Right hindlimb (tissue), 1 donor: ENCODE data around the gene AGBL2.
"Not testable (repeated sequence)": the region's sequence is repeated elsewhere in the genome, so short reads cannot be mapped to it uniquely, and the experiment has no call there.

Experiments used
- DNase-seq: peaks from one replicate; pipeline ENCODE4 v3.0.0-alpha.2; 2018

AGBL2 gene

GRCh38 chr11:47715082-47715669 is at the start of gene AGBL2:
TSS of gene AGBL2 (minus strand) at chr11:47715369. CDS start at chr11:47714650, 719 bp downstream.
- peak; percentile 85 for DNase-seq

- DNase-seq: not testable (repeated sequence)
Observed at GRCh38 chr11:47759291-47759690, 44.1 kb upstream of the AGBL2 start.

- DNase-seq: no peak
Observed at GRCh38 chr11:47756208-47756607, 41.0 kb upstream of the AGBL2 start.

GRCh38 chr11:47750725-47751124 is 35.6 kb upstream of the AGBL2 start:
- DNase-seq: no peak

- not testable (repeated sequence) for DNase-seq
Observed at GRCh38 chr11:47742494-47742893, 27.3 kb upstream of the AGBL2 start.

GRCh38 chr11:47737817-47738216 is 22.6 kb upstream of the AGBL2 start:
- DNase-seq: not testable (repeated sequence)

GRCh38 chr11:47732271-47732670 is 17.1 kb upstream of the AGBL2 start:
- no peak for DNase-seq

- no peak for DNase-seq
Observed at GRCh38 chr11:47731475-47731874, 16.3 kb upstream of the AGBL2 start.

- DNase-seq: no peak
Observed at GRCh38 chr11:47726878-47727514, 11.8 kb upstream of the AGBL2 start.

- DNase-seq: no peak
Observed at GRCh38 chr11:47726118-47726442, 10.9 kb upstream of the AGBL2 start.

- no peak for DNase-seq
Observed at GRCh38 chr11:47725442-47726117, 10.4 kb upstream of the AGBL2 start.

- DNase-seq: no peak
Observed at GRCh38 chr11:47724041-47724729, 9.0 kb upstream of the AGBL2 start.

- DNase-seq: no peak
Observed at GRCh38 chr11:47723041-47723440, 7.9 kb upstream of the AGBL2 start.

GRCh38 chr11:47720651-47721050 is 5.5 kb upstream of the AGBL2 start:
- no peak for DNase-seq

- DNase-seq: no peak
Observed at GRCh38 chr11:47716692-47717091, 1.5 kb upstream of the AGBL2 start.

GRCh38 chr11:47714554-47715081 is 551 bp downstream of the AGBL2 start:
- DNase-seq: peak; percentile 27

- DNase-seq: no peak
Observed at GRCh38 chr11:47711816-47712215, 3.4 kb downstream of the AGBL2 start.

GRCh38 chr11:47711225-47711624 is 3.9 kb downstream of the AGBL2 start:
- DNase-seq: no peak

- not testable (repeated sequence) for DNase-seq
Observed at GRCh38 chr11:47707275-47707786, 7.8 kb downstream of the AGBL2 start.

GRCh38 chr11:47705721-47706120 is 9.4 kb downstream of the AGBL2 start:
- DNase-seq: no peak

GRCh38 chr11:47691979-47692378 is 23.2 kb downstream of the AGBL2 start:
- DNase-seq: no peak

GRCh38 chr11:47689480-47689879 is 25.7 kb downstream of the AGBL2 start:
- no peak for DNase-seq

GRCh38 chr11:47688991-47689390 is 26.2 kb downstream of the AGBL2 start:
- no peak for DNase-seq
